ENCODE measurements around the gene SH3BGRL2. TPM values are rescaled to one million over a fixed set of nuclear protein-coding genes. Genes with fewer than 3 reads are reported as not detected.
"Not testable (repeated sequence)": the region's sequence is repeated elsewhere in the genome, so short reads cannot be mapped to it uniquely, and the experiment has no call there.

The SH3BGRL2 gene
- total RNA-seq, 2 donors from 2014 or later: 26.4 to 29.1 TPM

- no peak for DNase-seq
- H3K4me3 ChIP-seq: no peak overlapping the region
- peaks cover 0 to 3% (median 0%) of the 10 kb centered on the region in 3 donors for H3K9me3 ChIP-seq
- H3K36me3 ChIP-seq (replicated peaks in 1 of 2; ENCODE audit: insufficient read depth in 1 of 2, low read depth in 2 of 2): no peaks in the 10 kb centered on the region
- intact Hi-C loops (cut with DNase I): no loop called here
- no peak for TF ChIP-seq CTCF (IDR thresholded peaks at IDR 0.05)
- TF ChIP-seq POLR2A (IDR thresholded peaks at IDR 0.05): no peak
- H3K27ac ChIP-seq: no peak overlapping the region
- no peaks in the 10 kb centered on the region for H3K4me1 ChIP-seq
- ATAC-seq: no peak
- H3K27me3 ChIP-seq: no peaks in the 10 kb centered on the region
- 61 to 64% methylated on average over 2 of the region's 2 CpGs for WGBS, 2 donors
Observed at GRCh38 chr6:79742030-79742429, 110.9 kb downstream of the SH3BGRL2 start.

GRCh38 chr6:79745282-79745681 is 114.2 kb downstream of the SH3BGRL2 start:
- H3K27me3 ChIP-seq; H3K27ac ChIP-seq; H3K4me3 ChIP-seq; H3K4me1 ChIP-seq; H3K36me3 ChIP-seq (replicated peaks in 1 of 2; ENCODE audit: insufficient read depth in 1 of 2, low read depth in 2 of 2); H3K9me3 ChIP-seq; ATAC-seq; intact Hi-C loops (cut with DNase I); DNase-seq: not testable (repeated sequence)
- WGBS, 2 donors: 78 to 82% methylated on average over 2 of the region's 2 CpGs

- 56 to 62% methylated on average over 3 of the region's 3 CpGs for WGBS, 2 donors
- DNase-seq: not testable (repeated sequence)
Observed at GRCh38 chr6:79746325-79746724, 115.2 kb downstream of the SH3BGRL2 start.

GRCh38 chr6:79750806-79751205 is 119.7 kb downstream of the SH3BGRL2 start:
- no peak for ATAC-seq
- Histone ChIP-seq H3K9me3 (no peaks in the 10 kb centered on the region), H3K36me3 (replicated peaks in 1 of 2; ENCODE audit: insufficient read depth in 1 of 2, low read depth in 2 of 2) (no peaks in the 10 kb centered on the region), H3K27me3 (no peaks in the 10 kb centered on the region), H3K4me3 (no peak overlapping the region), H3K27ac (no peak overlapping the region), H3K4me1 (no peaks in the 10 kb centered on the region)
- no peak for DNase-seq
- 71 to 74% methylated on average over 4 of the region's 4 CpGs for WGBS, 2 donors
- intact Hi-C loops (cut with DNase I): no loop called here
- TF ChIP-seq POLR2A (IDR thresholded peaks at IDR 0.05): no peak
- TF ChIP-seq CTCF (IDR thresholded peaks at IDR 0.05): no peak

More at GRCh38 chr6:79746325-79746724, 115.2 kb downstream of the SH3BGRL2 start:
- H3K4me1 ChIP-seq; H3K27ac ChIP-seq; H3K9me3 ChIP-seq; H3K27me3 ChIP-seq; ATAC-seq; H3K4me3 ChIP-seq; H3K36me3 ChIP-seq (replicated peaks in 1 of 2; ENCODE audit: insufficient read depth in 1 of 2, low read depth in 2 of 2); intact Hi-C loops (cut with DNase I): not testable (repeated sequence)

Other genes starting within 250 kb of the SH3BGRL2 start
- gene LCA5, start 93.9 kb upstream of the SH3BGRL2 start, total RNA-seq: 1 to 10 TPM; 2.6 to 7.8 TPM